HG03095 (cell line): ENCODE results near the gene MLST8.
A peak's percentile ranks its signal among the peaks of the same experiment; 100 is the strongest.
"Not testable (repeated sequence)": the region's sequence is repeated elsewhere in the genome, so short reads cannot be mapped to it uniquely, and the experiment has no call there.

Experiments used
- ATAC-seq: cut with Tn5 transposase; IDR thresholded peaks from one replicate; pipeline ENCODE4 v1.9.1; 2021; ENCODE audit warnings: moderate library complexity; ENCODE audit not compliant: unreplicated experiment

Gene MLST8

GRCh38 chr16:2243031-2243528 is 37.8 kb downstream of the MLST8 start:
- ATAC-seq, result no peak

- ATAC-seq, result no peak
Measured at GRCh38 chr16:2243781-2244180, 38.5 kb downstream of the MLST8 start.

- no peak for ATAC-seq
Measured at GRCh38 chr16:2244301-2244700, 39.0 kb downstream of the MLST8 start.

DNA sequence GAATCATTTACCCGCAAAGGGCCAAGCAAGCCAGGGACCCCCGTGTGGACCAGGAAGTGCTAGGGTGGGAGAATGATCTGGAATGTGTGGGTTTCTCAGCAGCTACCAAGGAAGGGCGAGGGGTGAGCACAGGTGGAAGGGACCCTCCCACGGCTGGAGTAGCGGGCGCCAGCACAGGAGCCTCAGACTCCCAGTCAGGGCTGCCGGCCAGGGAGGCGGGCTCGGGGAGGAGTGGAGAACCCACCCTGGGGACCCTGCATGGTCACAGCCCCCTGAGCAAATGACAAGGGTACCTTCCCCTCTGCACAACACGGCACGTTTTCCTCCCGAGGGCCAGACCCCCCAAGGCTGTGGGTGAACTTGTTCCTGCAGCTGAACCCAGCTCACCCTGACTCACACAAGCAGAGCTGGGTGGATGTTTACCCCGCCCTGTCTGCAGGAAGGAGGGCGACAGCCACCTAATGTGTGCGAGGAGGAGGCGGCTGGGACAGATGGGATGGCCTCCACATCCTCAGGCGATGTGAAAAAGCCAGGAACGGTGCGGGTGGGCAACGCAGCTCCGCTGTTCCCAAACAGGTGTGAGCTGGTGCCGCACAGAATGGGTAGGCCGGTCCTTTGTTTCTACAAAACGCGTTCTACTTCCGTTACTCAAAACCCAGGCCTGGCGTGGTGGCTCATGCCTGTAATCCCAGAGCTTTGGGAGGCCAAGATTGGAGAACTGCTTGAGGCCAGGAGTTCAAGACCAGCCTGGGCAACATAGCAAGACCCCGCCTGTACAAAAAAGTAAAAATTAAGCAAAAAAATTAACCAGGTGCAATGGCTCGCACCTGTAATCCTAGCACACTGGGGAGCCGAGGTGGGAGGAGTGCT is 39.9 kb downstream of the MLST8 start:
- no peak for ATAC-seq

- no peak for ATAC-seq
Measured at GRCh38 chr16:2246301-2246885, 41.1 kb downstream of the MLST8 start.

GRCh38 chr16:2250652-2251295 is 45.5 kb downstream of the MLST8 start:
- no peak for ATAC-seq

GRCh38 chr16:2251296-2252111 is 46.2 kb downstream of the MLST8 start, which contains the start of gene ECI1:
TSS of gene ECI1 (minus strand) at chr16:2251587. CDS start at chr16:2251566, 21 bp downstream.
- ATAC-seq, result peak; percentile 83

DNA sequence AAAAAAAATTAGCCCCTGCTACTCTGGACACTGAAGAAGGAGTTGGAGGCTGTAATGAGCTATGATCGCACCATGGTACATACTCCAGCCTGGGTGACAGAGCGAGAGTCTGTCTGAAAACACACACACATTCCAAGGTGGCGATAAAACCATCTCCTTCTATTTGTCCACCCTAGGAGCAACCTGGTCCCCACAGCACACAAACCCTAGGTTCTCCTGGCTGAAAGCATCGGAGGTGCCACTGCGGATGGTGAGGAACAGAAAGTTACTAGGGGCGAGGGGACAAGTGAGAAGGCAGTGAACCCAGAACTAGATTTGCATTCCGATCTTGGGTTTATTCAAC is 47.5 kb downstream of the MLST8 start:
- ATAC-seq, result no peak

DNA sequence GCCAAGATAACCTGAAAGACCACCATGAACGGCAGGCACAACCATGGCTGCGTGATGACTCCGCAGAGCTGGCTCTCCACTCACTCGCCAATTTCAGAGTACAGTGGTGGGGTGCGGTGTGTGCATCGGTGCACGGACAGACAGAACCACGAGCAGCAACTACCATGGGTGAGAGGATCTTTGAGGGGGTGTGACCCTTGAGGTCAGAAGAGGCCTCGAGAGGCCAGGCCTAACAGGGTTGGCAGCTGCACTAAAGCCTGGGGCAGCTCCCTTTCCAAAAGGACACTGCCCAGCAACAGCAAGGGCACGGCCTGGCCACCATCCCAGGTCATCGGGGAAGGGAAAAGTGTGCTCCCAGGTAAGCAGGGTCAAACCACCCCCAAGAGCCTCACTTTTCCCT is 48.0 kb downstream of the MLST8 start:
- ATAC-seq, result no peak

- no peak for ATAC-seq
Measured at GRCh38 chr16:2256531-2257140, 51.4 kb downstream of the MLST8 start.

DNA sequence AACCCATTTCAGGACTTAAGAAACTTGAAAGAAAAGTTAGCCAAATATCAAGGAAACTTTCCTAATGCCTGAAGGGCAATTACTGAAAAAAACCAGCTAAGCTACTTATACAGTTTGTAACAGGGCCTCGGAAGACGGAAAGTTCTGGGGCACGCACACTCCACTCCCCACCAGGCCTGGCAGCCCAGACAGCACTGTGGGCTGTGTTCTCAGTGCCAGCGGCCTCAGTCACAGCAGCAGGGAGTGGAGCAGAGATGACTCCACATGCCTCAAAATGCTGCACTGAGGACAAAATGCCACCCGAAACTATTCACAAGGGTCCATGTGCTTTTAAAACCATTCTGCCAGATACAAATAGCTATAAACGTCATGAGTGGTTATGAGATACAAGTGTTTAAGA is 52.5 kb downstream of the MLST8 start:
- ATAC-seq, result no peak

GRCh38 chr16:2258530-2258929 is 53.3 kb downstream of the MLST8 start:
- ATAC-seq, result not testable (repeated sequence)
